K562 (cell line): ENCODE measurements around the gene APBA2. TPM values are rescaled to one million over a fixed set of nuclear protein-coding genes. Genes with fewer than 3 reads are reported as not detected.
A peak's percentile ranks its signal among the peaks of the same experiment; 100 is the strongest.

Experiments used
- BDP1 ChIP-seq: IDR thresholded peaks from 3 replicates; pipeline ENCODE4 v1.6.1; 2011; ENCODE audit not compliant: insufficient read length, insufficient read depth
- DPF2 ChIP-seq: fragments of 450-650 bp; IDR thresholded peaks from 2 replicates; pipeline ENCODE4 v1.6.1; 2016
- FOSL1 ChIP-seq: fragments of 200-800 bp; sonication (Bioruptor generic); conservative IDR thresholded peaks from 2 replicates; pipeline ENCODE4 v1.6.1; 2016; ENCODE audit warnings: missing genetic modification characterization, missing compliant biosample characterization
- GTF2F1 ChIP-seq: IDR thresholded peaks from 2 replicates; pipeline ENCODE4 v1.6.1; 2011; ENCODE audit warnings: low read depth, low read length, improper control_type of control experiment
- HLTF ChIP-seq: fragments of 450-650 bp; IDR thresholded peaks from 2 replicates; pipeline ENCODE4 v1.6.1; 2016
- HMG20B ChIP-seq: fragments of 250-450 bp; sonication (Bioruptor Pico); IDR thresholded peaks from 2 replicates; pipeline ENCODE4 v1.5.0; 2021; ENCODE audit warnings: mild to moderate bottlenecking
- HNRNPH1 ChIP-seq: fragments of 200-400 bp; formaldehyde crosslinking; optimal IDR thresholded peaks from 2 replicates; pipeline ENCODE3; 2017; ENCODE audit warnings: low read depth, mild to moderate bottlenecking, low read length, moderate library complexity
- NFATC3 ChIP-seq: fragments of 450-650 bp; IDR thresholded peaks from 2 replicates; pipeline ENCODE4 v1.6.1; 2017; ENCODE audit warnings: mild to moderate bottlenecking
- PHF8 ChIP-seq: fragments of 200-600 bp; sonication (generic); IDR thresholded peaks from 2 replicates; pipeline ENCODE4 v1.6.1; 2012; ENCODE audit warnings: mixed run types, mild to moderate bottlenecking, inconsistent platforms, low read length, moderate library complexity, borderline replicate concordance
- RNF2 ChIP-seq: sonication (generic); IDR thresholded peaks from 2 replicates; pipeline ENCODE4 v1.6.1; 2016
- SRF ChIP-seq, 2 experiments: fragments of 250-450, 450-650 bp in 1 of 2; sonication (Bioruptor Pico) in 1 of 2; sonication (generic) in 1 of 2; formaldehyde crosslinking; IDR thresholded peaks; 2 replicates each; pipeline versions ENCODE4 v1.5.0 to v1.5.1; 2020 to 2022; ENCODE audit warnings: mild to moderate bottlenecking in 1 of 2, missing genetic modification reagents in 1 of 2
- TGIF2 ChIP-seq: sonication (generic); formaldehyde crosslinking; IDR thresholded peaks from 2 replicates; pipeline ENCODE4 v1.8.1; 2022; ENCODE audit warnings: mild to moderate bottlenecking, missing genetic modification reagents, moderate library complexity
- THRAP3 ChIP-seq: fragments of 450-650 bp; IDR thresholded peaks from 2 replicates; pipeline ENCODE4 v1.6.1; 2016; ENCODE audit warnings: mild to moderate bottlenecking, inconsistent platforms, borderline replicate concordance
- ZKSCAN3 ChIP-seq: fragments of 250-450 bp; sonication (Bioruptor Pico); IDR thresholded peaks from 2 replicates; pipeline ENCODE4 v1.4.0; 2020
- ZNF121 ChIP-seq: sonication (generic); formaldehyde crosslinking; conservative IDR thresholded peaks from 2 replicates; pipeline ENCODE4 v1.8.0; 2022; ENCODE audit warnings: missing genetic modification reagents
- ZNF197 ChIP-seq: fragments of 200-800 bp; sonication (Bioruptor generic); IDR thresholded peaks from 2 replicates; pipeline ENCODE4 v1.6.1; 2016; ENCODE audit warnings: low read depth, missing genetic modification characterization, missing compliant biosample characterization
- ZNF347 ChIP-seq: fragments of 450-650 bp; formaldehyde crosslinking; IDR thresholded peaks from 2 replicates; pipeline ENCODE4 v1.4.0; 2020; ENCODE audit warnings: low read depth, mild to moderate bottlenecking, moderate library complexity
- ZNF699 ChIP-seq: fragments of 250-450 bp; sonication (Bioruptor Pico); IDR thresholded peaks from 2 replicates; pipeline ENCODE4 v1.8.0; 2021; ENCODE audit warnings: mild to moderate bottlenecking, moderate library complexity; ENCODE audit not compliant: insufficient replicate concordance
- ZNF75A ChIP-seq: fragments of 450-650 bp; formaldehyde crosslinking; IDR thresholded peaks from 2 replicates; pipeline ENCODE4 v1.4.0; 2020; ENCODE audit warnings: mild to moderate bottlenecking
- polyA plus RNA-seq, 8 experiments: library from polyadenylated mRNA; depleted of rRNA in 4 of 8; stranded (reverse) in 5 of 8; unstranded in 3 of 8; fragments of >200 nt; fragmentation: Nextera tagmentation in 2 of 8; fragmentation: Illumina TruSeq in 1 of 8; extraction: Ambion mirVana in 2 of 8; extraction: Trizol in 1 of 8; gene quantifications; 2 replicates each; pipeline versions ENCODE4 v1.2.1 to v1.2.3, GENCODE V29; 2011 to 2014; ENCODE audit warnings: inconsistent platforms in 1 of 8, missing spikeins in 1 of 8
- total RNA-seq, 7 experiments: library from RNA; depleted of rRNA in 6 of 7; stranded (reverse); fragments of >200 nt in 6 of 7; fragmentation: Illumina TruSeq in 2 of 7; extraction: Trizol in 2 of 7; gene quantifications; 2 replicates each; pipeline versions ENCODE4 v1.2.1 to v1.2.3, GENCODE V29; 2011 to 2021; ENCODE audit warnings: low replicate concordance in 1 of 7
- TF ChIP-seq, protein P1 (sequence below): sonication (generic); formaldehyde crosslinking; IDR thresholded peaks from 2 replicates; pipeline ENCODE4 v1.8.0; 2023; ENCODE audit warnings: missing genetic modification reagents, mild to moderate bottlenecking, borderline replicate concordance
- TF ChIP-seq, protein P2 (sequence below): fragments of 450-650 bp; IDR thresholded peaks from 2 replicates; pipeline ENCODE4 v1.6.1; 2016; ENCODE audit warnings: borderline replicate concordance
- TF ChIP-seq, protein P3 (sequence below): fragments of 450-650 bp; IDR thresholded peaks from 2 replicates; pipeline ENCODE4 v1.6.1; 2016

The APBA2 gene
- total and polyA plus RNA-seq, 9 of the 15 experiments (the other 6 are each of a cell fraction or from before 2014, with no cell fraction given) = 0.24 to 40.9 (median 25.2) TPM

DNA sequence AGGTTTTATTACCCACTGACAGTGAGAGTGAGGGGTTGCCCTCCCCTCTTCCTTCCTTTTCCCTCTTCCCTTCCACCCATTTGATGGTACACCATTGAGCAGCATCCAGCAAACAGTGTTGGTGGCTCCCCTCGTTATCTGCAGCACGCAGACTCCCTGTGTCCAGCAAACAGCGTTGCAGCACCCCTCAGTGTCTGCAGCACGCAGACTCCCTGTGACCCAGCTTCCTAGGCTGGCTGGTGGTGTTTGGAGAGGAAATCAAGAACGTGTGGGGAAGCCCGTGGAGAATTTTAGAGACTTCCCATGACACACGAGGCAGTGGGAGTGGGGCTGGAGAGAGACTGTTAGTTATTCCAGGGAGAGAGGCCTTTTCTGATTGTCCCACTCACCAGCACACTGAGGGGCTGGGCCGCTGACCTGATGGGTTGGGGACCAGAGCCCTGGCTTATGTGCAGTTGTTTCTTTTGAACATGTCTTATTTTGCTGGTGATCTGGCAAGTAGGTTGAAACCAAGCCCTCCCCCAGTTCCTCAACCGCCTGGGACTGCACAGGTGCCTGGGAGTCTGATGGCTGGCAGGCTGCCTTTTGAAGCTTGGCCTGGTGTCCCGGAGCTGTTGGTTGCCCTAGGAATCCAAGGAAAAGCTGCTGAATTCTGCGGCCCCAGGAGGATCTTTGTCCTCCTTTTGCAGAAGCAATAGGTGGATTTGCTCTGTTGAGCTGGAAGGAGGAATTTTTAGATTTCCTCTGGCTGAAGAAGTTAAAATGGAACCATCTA lies 19.0 kb downstream of the APBA2 start (continued):
- TF ChIP-seq, protein P1, sequence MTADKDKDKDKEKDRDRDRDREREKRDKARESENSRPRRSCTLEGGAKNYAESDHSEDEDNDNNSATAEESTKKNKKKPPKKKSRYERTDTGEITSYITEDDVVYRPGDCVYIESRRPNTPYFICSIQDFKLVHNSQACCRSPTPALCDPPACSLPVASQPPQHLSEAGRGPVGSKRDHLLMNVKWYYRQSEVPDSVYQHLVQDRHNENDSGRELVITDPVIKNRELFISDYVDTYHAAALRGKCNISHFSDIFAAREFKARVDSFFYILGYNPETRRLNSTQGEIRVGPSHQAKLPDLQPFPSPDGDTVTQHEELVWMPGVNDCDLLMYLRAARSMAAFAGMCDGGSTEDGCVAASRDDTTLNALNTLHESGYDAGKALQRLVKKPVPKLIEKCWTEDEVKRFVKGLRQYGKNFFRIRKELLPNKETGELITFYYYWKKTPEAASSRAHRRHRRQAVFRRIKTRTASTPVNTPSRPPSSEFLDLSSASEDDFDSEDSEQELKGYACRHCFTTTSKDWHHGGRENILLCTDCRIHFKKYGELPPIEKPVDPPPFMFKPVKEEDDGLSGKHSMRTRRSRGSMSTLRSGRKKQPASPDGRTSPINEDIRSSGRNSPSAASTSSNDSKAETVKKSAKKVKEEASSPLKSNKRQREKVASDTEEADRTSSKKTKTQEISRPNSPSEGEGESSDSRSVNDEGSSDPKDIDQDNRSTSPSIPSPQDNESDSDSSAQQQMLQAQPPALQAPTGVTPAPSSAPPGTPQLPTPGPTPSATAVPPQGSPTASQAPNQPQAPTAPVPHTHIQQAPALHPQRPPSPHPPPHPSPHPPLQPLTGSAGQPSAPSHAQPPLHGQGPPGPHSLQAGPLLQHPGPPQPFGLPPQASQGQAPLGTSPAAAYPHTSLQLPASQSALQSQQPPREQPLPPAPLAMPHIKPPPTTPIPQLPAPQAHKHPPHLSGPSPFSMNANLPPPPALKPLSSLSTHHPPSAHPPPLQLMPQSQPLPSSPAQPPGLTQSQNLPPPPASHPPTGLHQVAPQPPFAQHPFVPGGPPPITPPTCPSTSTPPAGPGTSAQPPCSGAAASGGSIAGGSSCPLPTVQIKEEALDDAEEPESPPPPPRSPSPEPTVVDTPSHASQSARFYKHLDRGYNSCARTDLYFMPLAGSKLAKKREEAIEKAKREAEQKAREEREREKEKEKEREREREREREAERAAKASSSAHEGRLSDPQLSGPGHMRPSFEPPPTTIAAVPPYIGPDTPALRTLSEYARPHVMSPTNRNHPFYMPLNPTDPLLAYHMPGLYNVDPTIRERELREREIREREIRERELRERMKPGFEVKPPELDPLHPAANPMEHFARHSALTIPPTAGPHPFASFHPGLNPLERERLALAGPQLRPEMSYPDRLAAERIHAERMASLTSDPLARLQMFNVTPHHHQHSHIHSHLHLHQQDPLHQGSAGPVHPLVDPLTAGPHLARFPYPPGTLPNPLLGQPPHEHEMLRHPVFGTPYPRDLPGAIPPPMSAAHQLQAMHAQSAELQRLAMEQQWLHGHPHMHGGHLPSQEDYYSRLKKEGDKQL (CRISPR knock-in tag) = no peak
- no peak for TF ChIP-seq HLTF
- TF ChIP-seq ZNF699 (CRISPR knock-in tag) = no peak
- TF ChIP-seq BDP1 = no peak
- no peak for TF ChIP-seq ZKSCAN3 (CRISPR knock-in tag)
- TF ChIP-seq RNF2 = no peak
- TF ChIP-seq SRF (CRISPR knock-in tag; IDR thresholded peaks at IDR 0.05) = no peak
- no peak for TF ChIP-seq HNRNPH1
- TF ChIP-seq NFATC3 = no peak
- TF ChIP-seq ZNF197 (CRISPR knock-in tag) = no peak
- no peak for TF ChIP-seq GTF2F1
- TF ChIP-seq, protein P2, sequence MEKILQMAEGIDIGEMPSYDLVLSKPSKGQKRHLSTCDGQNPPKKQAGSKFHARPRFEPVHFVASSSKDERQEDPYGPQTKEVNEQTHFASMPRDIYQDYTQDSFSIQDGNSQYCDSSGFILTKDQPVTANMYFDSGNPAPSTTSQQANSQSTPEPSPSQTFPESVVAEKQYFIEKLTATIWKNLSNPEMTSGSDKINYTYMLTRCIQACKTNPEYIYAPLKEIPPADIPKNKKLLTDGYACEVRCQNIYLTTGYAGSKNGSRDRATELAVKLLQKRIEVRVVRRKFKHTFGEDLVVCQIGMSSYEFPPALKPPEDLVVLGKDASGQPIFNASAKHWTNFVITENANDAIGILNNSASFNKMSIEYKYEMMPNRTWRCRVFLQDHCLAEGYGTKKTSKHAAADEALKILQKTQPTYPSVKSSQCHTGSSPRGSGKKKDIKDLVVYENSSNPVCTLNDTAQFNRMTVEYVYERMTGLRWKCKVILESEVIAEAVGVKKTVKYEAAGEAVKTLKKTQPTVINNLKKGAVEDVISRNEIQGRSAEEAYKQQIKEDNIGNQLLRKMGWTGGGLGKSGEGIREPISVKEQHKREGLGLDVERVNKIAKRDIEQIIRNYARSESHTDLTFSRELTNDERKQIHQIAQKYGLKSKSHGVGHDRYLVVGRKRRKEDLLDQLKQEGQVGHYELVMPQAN = no peak
- no peak for TF ChIP-seq ZNF347
- no peak for TF ChIP-seq TGIF2 (CRISPR knock-in tag)
- TF ChIP-seq FOSL1 (tag) = no peak
- TF ChIP-seq HMG20B = no peak
- TF ChIP-seq PHF8 = peak; percentile 25; the same call in 1 of the 2 replicates
- TF ChIP-seq, protein P3, sequence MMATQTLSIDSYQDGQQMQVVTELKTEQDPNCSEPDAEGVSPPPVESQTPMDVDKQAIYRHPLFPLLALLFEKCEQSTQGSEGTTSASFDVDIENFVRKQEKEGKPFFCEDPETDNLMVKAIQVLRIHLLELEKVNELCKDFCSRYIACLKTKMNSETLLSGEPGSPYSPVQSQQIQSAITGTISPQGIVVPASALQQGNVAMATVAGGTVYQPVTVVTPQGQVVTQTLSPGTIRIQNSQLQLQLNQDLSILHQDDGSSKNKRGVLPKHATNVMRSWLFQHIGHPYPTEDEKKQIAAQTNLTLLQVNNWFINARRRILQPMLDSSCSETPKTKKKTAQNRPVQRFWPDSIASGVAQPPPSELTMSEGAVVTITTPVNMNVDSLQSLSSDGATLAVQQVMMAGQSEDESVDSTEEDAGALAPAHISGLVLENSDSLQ = peak; percentile 88
- TF ChIP-seq ZNF121 (CRISPR knock-in tag) = no peak
- TF ChIP-seq THRAP3 = no peak
- TF ChIP-seq DPF2 = peak; percentile 78
- TF ChIP-seq ZNF75A (CRISPR knock-in tag) = no peak
